ENCODE data around the gene UROC1.
A peak's percentile ranks its signal among the peaks of the same experiment; 100 is the strongest.

Gene UROC1

DNA sequence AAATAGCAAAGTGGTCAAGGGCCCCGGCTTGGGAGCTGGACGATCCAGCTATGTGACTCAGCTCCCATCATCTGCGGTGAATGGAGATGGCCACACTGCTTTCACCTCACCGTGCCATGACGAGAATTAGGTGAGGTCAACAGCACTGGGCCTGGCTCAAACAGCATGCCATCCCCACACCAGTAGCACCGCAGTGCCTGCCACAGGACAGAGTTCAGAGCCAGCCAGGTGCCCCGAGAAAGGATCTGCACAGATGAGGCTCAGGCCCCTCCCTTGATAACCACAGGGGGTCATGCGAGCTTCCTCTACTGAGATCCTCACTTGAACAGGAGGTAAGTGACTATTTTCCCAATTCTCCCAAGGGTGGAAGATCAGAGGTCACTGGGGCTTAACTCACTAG, 71.3 kb downstream of the UROC1 start:
- no peak for FAIRE-seq

GRCh38 chr3:126445506-126445905, 72.1 kb downstream of the UROC1 start:
- FAIRE-seq = peak; percentile 67
- DNase-seq (ENCODE audit: low spot score) = no peak

More for the DNA sequence above, 71.3 kb downstream of the UROC1 start:
- no peak for DNase-seq (ENCODE audit: low spot score)

- no peak for FAIRE-seq
- DNase-seq (ENCODE audit: low spot score) = no peak
Observed at GRCh38 chr3:126442856-126443242, 74.7 kb downstream of the UROC1 start.

- no peak for FAIRE-seq
- DNase-seq (ENCODE audit: low spot score) = no peak
Observed at GRCh38 chr3:126442094-126442855, 75.3 kb downstream of the UROC1 start.

DNA sequence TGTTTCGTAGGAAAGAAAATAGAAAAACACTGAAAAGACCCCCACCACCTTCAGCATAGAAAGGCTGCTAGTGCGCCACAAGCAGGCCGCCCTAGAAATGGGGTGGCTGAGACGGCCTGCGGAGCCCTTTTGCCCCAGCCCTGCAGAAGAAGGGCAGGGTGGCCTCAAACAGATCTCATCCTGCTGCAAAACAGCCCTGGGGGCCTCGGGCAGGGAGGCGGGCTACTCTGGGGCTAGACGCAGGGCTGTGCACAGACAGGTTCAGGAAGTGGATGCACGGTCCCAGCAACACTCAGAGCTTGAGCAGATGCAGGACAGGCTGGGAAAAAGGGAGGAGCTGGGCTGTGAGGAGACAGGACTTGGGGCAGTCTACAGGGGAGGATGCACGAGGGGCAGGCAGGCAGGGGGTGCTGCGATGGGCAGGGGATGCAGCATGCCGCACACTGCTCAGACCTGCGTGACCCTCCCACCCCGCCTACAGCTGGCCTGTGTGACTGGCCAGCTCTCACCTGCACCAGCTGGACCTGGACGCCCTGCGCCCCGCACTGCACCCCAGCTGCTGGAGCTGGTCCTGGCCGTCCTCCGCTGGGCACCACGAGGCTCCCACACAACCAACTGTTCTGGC, 76.2 kb downstream of the UROC1 start:
- FAIRE-seq (peak; percentile 82), DNase-seq (ENCODE audit: low spot score) (no peak)

DNA sequence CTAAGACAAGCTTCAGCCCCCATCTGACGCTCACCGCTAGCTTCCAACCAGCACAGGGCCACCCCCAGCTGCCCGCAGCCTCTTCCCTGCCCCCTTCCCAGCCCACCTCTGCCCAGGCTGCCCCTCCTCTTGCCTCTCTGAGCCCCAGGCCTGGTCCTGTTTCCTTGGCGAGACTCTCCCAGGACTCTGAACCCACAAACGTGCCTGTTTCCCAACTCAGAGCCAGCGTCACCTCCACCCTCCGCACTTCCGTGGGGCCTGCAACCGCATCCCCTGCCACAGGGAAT, 76.9 kb downstream of the UROC1 start:
- no peak for DNase-seq (ENCODE audit: low spot score)
- FAIRE-seq = peak; percentile 82

- FAIRE-seq (no peak), DNase-seq (ENCODE audit: low spot score) (no peak)
Observed at GRCh38 chr3:126439968-126440708, 77.4 kb downstream of the UROC1 start.

- peak; percentile 71 for FAIRE-seq
- no peak for DNase-seq (ENCODE audit: low spot score)
Observed at GRCh38 chr3:126439346-126439967, 78.1 kb downstream of the UROC1 start.

- DNase-seq (ENCODE audit: low spot score) (no peak), FAIRE-seq (no peak)
Observed at GRCh38 chr3:126438746-126439145, 78.8 kb downstream of the UROC1 start.

GRCh38 chr3:126438186-126438585, 79.4 kb downstream of the UROC1 start:
- DNase-seq (ENCODE audit: low spot score) = no peak
- FAIRE-seq = no peak

GRCh38 chr3:126436826-126437717, 80.5 kb downstream of the UROC1 start:
- FAIRE-seq (peak; percentile 9), DNase-seq (ENCODE audit: low spot score) (no peak)

- FAIRE-seq (no peak), DNase-seq (ENCODE audit: low spot score) (no peak)
Observed at GRCh38 chr3:126435456-126436315, 81.9 kb downstream of the UROC1 start.

GRCh38 chr3:126434931-126435411, 82.6 kb downstream of the UROC1 start:
- FAIRE-seq (no peak), DNase-seq (ENCODE audit: low spot score) (no peak)

GRCh38 chr3:126434264-126434590, 83.3 kb downstream of the UROC1 start:
- DNase-seq (ENCODE audit: low spot score) (no peak), FAIRE-seq (no peak)

GRCh38 chr3:126433496-126434263, 83.9 kb downstream of the UROC1 start:
- DNase-seq (ENCODE audit: low spot score) (no peak), FAIRE-seq (peak; percentile 13)

GRCh38 chr3:126433105-126433430, 84.5 kb downstream of the UROC1 start:
- no peak for FAIRE-seq
- DNase-seq (ENCODE audit: low spot score) = no peak

GRCh38 chr3:126432361-126433104, 85.0 kb downstream of the UROC1 start:
- FAIRE-seq (no peak), DNase-seq (ENCODE audit: low spot score) (no peak)

Measured in urothelium cell line (cell line).